Gastroesophageal sphincter (tissue), 3 donors: ENCODE results near the gene PACRG.

Experiments
- CTCF ChIP-seq, 4 experiments: fragments of 200-600 bp in 2 of 4; fragments of 450-650 bp in 2 of 4; sonication (generic) in 1 of 4; IDR thresholded peaks; one replicate each; pipeline ENCODE4 v1.5.1; 2017 to 2019; ENCODE audit warnings: antibody characterized with exemption in 4 of 4, mild to moderate bottlenecking in 2 of 4, moderate library complexity in 2 of 4
- POLR2A ChIP-seq, 2 donors: fragments of 450-650 bp; IDR thresholded peaks; one replicate each; pipeline ENCODE4 v1.6.1; 2017; ENCODE audit warnings: antibody characterized with exemption in 2 of 2, mild to moderate bottlenecking in 2 of 2, moderate library complexity in 1 of 2

GRCh38 chr6:162941128-162941527 is 213.4 kb downstream of the PACRG start:
- TF ChIP-seq CTCF (IDR thresholded peaks at IDR 0.05) (no peak), POLR2A (IDR thresholded peaks at IDR 0.05) (no peak)
